ENCODE measurements around the gene DNAH6. TPM values are rescaled to one million over a fixed set of nuclear protein-coding genes. Genes with fewer than 3 reads are reported as not detected.

DNAH6 gene
- polyA plus RNA-seq, 5 donors = 3.0 to 5.7 (median 4.6) TPM

- no peak for DNase-seq
These were observed 171.3 kb downstream of the DNAH6 start for GRCh38 chr2:84687498-84688149.

- no peak for DNase-seq
These were observed 173.9 kb downstream of the DNAH6 start for GRCh38 chr2:84690225-84690624.

GRCh38 chr2:84694088-84694622 lies 177.9 kb downstream of the DNAH6 start:
- no peak for DNase-seq

GRCh38 chr2:84697895-84698294 lies 181.6 kb downstream of the DNAH6 start:
- DNase-seq = no peak

- no peak for DNase-seq
These were observed 183.7 kb downstream of the DNAH6 start for GRCh38 chr2:84700006-84700405.

- no peak for DNase-seq
These were observed 185.6 kb downstream of the DNAH6 start for GRCh38 chr2:84701880-84702279.

GRCh38 chr2:84702941-84703340 lies 186.6 kb downstream of the DNAH6 start:
- no peak for DNase-seq

GRCh38 chr2:84703831-84704230 lies 187.5 kb downstream of the DNAH6 start:
- DNase-seq = no peak

GRCh38 chr2:84704505-84705244 lies 188.4 kb downstream of the DNAH6 start:
- DNase-seq = no peak

GRCh38 chr2:84705858-84706257 lies 189.6 kb downstream of the DNAH6 start:
- no peak for DNase-seq

- no peak for DNase-seq
These were observed 192.1 kb downstream of the DNAH6 start for GRCh38 chr2:84708442-84708841.

GRCh38 chr2:84711651-84712050 lies 195.4 kb downstream of the DNAH6 start:
- DNase-seq = no peak

GRCh38 chr2:84713441-84713840 lies 197.1 kb downstream of the DNAH6 start:
- no peak for DNase-seq

GRCh38 chr2:84716564-84716963 lies 200.3 kb downstream of the DNAH6 start:
- DNase-seq = no peak

GRCh38 chr2:84717302-84717701 lies 201.0 kb downstream of the DNAH6 start:
- no peak for DNase-seq

GRCh38 chr2:84719434-84719833 lies 203.1 kb downstream of the DNAH6 start:
- no peak for DNase-seq

GRCh38 chr2:84723831-84724230 lies 207.5 kb downstream of the DNAH6 start:
- DNase-seq = no peak

- no peak for DNase-seq
These were observed 209.4 kb downstream of the DNAH6 start for GRCh38 chr2:84725717-84726116.

- no peak for DNase-seq
These were observed 211.0 kb downstream of the DNAH6 start for GRCh38 chr2:84727315-84727714.

- no peak for DNase-seq
These were observed 212.9 kb downstream of the DNAH6 start for GRCh38 chr2:84729224-84729623.

GRCh38 chr2:84731185-84731584 lies 214.9 kb downstream of the DNAH6 start:
- DNase-seq = no peak

GRCh38 chr2:84732897-84733778 lies 216.8 kb downstream of the DNAH6 start:
- no peak for DNase-seq
